Measurements from ENCODE around the gene CTPS2.
A peak's percentile ranks its signal among the peaks of the same experiment; 100 is the strongest.
"Not testable (repeated sequence)": the region's sequence is repeated elsewhere in the genome, so short reads cannot be mapped to it uniquely, and the experiment has no call there.

The CTPS2 gene

DNA sequence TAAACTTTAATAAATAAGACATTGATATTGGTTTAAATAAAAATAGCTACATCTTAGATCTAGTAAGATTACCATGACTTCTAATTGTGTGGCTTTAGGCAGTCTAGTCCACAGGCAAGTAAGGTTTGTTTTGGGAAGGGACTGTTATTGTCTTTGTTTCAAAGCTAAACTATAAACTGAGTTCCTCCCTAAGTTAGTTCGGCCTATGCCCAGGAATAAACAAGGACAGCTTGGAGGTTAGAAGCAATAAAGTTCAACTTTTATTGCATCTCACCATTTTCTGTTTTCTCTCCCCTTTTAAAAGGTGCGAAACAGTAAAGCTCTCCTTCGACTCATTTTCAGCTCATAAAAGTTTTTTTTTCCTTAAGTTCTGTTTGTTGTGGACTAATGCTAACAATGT is 133.0 kb downstream of the CTPS2 start:
- no peaks in the 10 kb centered on the region for H3K36me3 ChIP-seq (ENCODE audit: control insufficient read depth in 2 of 2, insufficient read depth in 2 of 2, low read length in 2 of 2)
- no peak overlapping the region for H3K27ac ChIP-seq (ENCODE audit: low read depth in 2 of 2, low read length in 2 of 2)
- peak overlapping the region in 1 of 2 donors; percentile 5 for H3K4me3 ChIP-seq (ENCODE audit: low read length in 2 of 2)
- no peaks in the 10 kb centered on the region for H3K4me1 ChIP-seq (ENCODE audit: control insufficient read depth in 2 of 2, insufficient read depth in 2 of 2, low read length in 2 of 2)
- H3K9ac ChIP-seq (ENCODE audit: low read depth in 1 of 2, low read length in 2 of 2) = no peak overlapping the region
- peaks cover 0 to 2% of the 10 kb centered on the region in 2 donors for H3K9me3 ChIP-seq (ENCODE audit: control insufficient read depth in 2 of 2, low read length in 2 of 2)
- no peaks in the 10 kb centered on the region for H3K27me3 ChIP-seq (ENCODE audit: control insufficient read depth in 2 of 2, insufficient read depth in 2 of 2, low read length in 2 of 2)

DNA sequence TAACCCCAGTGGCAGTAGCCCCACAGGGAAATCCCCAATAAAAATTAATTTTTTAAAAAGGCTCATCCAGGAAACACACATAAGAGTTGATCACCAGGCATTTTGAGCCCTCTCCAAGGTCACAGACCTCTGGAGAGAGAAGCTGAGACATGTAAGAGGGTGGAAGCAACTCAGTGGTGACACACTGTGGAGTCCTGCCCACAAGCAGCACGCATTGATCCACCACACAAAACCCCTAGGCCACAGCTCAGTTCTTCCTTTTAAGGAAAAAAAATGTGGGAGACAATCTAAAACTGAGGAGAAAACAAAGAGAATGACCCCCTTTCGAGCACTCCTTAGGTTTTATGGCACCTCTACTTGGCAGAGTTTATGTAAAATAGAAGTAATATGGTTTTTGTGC is 134.3 kb downstream of the CTPS2 start:
- Histone ChIP-seq H3K9me3 (ENCODE audit: control insufficient read depth in 2 of 2, low read length in 2 of 2) (peaks cover 0 to 2% of the 10 kb centered on the region in 2 donors), H3K36me3 (ENCODE audit: control insufficient read depth in 2 of 2, insufficient read depth in 2 of 2, low read length in 2 of 2) (no peaks in the 10 kb centered on the region), H3K9ac (ENCODE audit: low read depth in 1 of 2, low read length in 2 of 2) (no peak overlapping the region), H3K27ac (ENCODE audit: low read depth in 2 of 2, low read length in 2 of 2) (no peak overlapping the region), H3K27me3 (ENCODE audit: control insufficient read depth in 2 of 2, insufficient read depth in 2 of 2, low read length in 2 of 2) (no peaks in the 10 kb centered on the region), H3K4me1 (ENCODE audit: control insufficient read depth in 2 of 2, insufficient read depth in 2 of 2, low read length in 2 of 2) (no peaks in the 10 kb centered on the region), H3K4me3 (ENCODE audit: low read length in 2 of 2) (no peak overlapping the region)

DNA sequence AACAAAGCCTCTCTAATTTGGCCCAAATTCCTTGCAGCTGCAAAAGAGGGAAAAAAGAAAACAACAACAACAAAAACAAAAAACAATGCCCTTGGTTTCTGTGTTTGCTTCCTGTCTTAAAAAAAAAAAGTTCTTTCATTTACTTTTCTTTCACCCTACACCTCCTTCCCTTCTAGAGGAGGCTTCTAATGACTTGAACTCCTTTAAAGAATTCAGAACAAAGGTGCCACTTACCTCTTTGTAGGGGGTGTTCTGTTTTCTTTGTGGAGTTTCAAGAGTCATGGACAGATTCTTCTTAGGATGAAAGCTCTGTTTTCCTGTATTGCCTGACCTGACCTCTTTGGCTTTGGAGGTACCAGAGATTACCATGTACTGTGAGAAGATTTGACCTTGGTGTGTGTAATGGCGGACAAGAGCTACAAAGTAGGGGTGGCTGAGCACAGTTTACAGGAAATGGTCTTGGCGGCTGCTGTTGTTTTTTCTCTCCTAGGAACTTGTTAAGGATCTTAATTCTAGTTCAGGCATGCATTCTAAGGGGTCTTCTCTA is 134.9 kb downstream of the CTPS2 start:
- no peaks in the 10 kb centered on the region for H3K4me1 ChIP-seq (ENCODE audit: control insufficient read depth in 2 of 2, insufficient read depth in 2 of 2, low read length in 2 of 2)
- no peak overlapping the region for H3K27ac ChIP-seq (ENCODE audit: low read depth in 2 of 2, low read length in 2 of 2)

DNA sequence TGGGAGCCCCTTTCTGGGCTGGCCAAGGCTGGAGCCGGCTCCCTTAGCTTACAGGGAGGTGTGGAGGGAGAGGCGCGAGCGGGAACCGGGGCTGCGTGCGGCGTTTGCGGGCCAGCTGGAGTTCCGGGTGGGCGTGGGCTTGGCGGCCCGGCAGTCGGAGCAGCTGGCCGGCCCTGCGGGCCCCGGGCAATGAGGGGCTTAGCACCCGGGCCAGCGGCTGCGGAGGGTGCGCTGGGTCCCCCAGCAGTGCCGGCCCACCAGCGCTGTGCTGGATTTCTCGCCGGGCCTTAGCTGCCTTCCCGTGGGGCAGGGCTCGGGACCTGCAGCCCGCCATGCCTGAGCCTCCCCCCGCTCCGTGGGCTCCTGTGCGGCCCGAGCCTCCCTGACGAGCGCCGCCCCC is 137.1 kb downstream of the CTPS2 start:
- H3K27me3 ChIP-seq (ENCODE audit: control insufficient read depth in 2 of 2, insufficient read depth in 2 of 2, low read length in 2 of 2); H3K9me3 ChIP-seq (ENCODE audit: control insufficient read depth in 2 of 2, low read length in 2 of 2); H3K36me3 ChIP-seq (ENCODE audit: control insufficient read depth in 2 of 2, insufficient read depth in 2 of 2, low read length in 2 of 2); H3K4me3 ChIP-seq (ENCODE audit: low read length in 2 of 2); H3K27ac ChIP-seq (ENCODE audit: low read depth in 2 of 2, low read length in 2 of 2); H3K9ac ChIP-seq (ENCODE audit: low read depth in 1 of 2, low read length in 2 of 2); H3K4me1 ChIP-seq (ENCODE audit: control insufficient read depth in 2 of 2, insufficient read depth in 2 of 2, low read length in 2 of 2): not testable (repeated sequence)

More for the DNA sequence above, 134.9 kb downstream of the CTPS2 start:
- no peaks in the 10 kb centered on the region for H3K36me3 ChIP-seq (ENCODE audit: control insufficient read depth in 2 of 2, insufficient read depth in 2 of 2, low read length in 2 of 2)
- H3K9ac ChIP-seq (ENCODE audit: low read depth in 1 of 2, low read length in 2 of 2) = no peak overlapping the region
- no peaks in the 10 kb centered on the region for H3K27me3 ChIP-seq (ENCODE audit: control insufficient read depth in 2 of 2, insufficient read depth in 2 of 2, low read length in 2 of 2)
- peaks cover 0 to 2% of the 10 kb centered on the region in 2 donors for H3K9me3 ChIP-seq (ENCODE audit: control insufficient read depth in 2 of 2, low read length in 2 of 2)
- H3K4me3 ChIP-seq (ENCODE audit: low read length in 2 of 2) = no peak overlapping the region

DNA sequence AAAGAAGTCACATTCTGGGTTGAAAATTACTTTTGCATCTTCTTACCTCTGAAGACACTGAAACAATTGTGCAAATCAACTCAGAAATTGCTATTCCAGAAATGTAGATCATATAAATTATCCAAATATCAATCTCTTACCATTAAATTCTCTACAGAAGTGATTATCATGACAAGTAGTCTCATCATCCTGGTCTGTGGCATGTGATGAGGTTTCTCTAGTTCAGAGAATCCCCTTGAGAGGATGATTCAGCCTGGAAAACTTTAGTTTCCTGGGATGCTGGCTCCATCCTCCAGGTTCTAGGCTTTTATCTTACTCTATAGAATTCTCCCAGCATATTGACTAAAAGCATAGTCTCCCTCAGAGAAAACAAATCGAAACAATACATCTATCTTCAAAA is 138.7 kb downstream of the CTPS2 start:
- Histone ChIP-seq H3K27me3 (ENCODE audit: control insufficient read depth in 2 of 2, insufficient read depth in 2 of 2, low read length in 2 of 2) (peaks cover 0 to 2% of the 10 kb centered on the region in 2 donors), H3K36me3 (ENCODE audit: control insufficient read depth in 2 of 2, insufficient read depth in 2 of 2, low read length in 2 of 2) (no peaks in the 10 kb centered on the region), H3K27ac (ENCODE audit: low read depth in 2 of 2, low read length in 2 of 2) (no peak overlapping the region), H3K4me1 (ENCODE audit: control insufficient read depth in 2 of 2, insufficient read depth in 2 of 2, low read length in 2 of 2) (no peaks in the 10 kb centered on the region), H3K4me3 (ENCODE audit: low read length in 2 of 2) (no peak overlapping the region), H3K9me3 (ENCODE audit: control insufficient read depth in 2 of 2, low read length in 2 of 2) (no peaks in the 10 kb centered on the region), H3K9ac (ENCODE audit: low read depth in 1 of 2, low read length in 2 of 2) (no peak overlapping the region)

DNA sequence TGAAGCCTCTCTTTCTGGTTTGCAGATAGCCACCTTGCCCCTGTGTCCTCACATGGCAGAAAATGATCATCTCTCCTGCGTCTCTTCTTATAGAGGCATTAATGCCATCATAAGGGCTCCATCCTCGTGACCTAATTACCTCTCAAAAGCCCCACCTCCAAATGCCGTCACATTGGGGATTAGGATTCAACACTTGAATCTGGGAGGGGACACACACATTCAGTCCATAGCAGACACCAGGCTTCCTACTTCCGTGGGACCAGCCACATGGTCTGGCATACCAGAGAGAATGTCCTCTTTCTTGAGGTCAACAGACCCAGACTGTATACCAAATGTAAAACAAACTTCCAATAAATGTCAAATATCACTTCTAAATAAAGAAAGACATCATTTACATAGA is 144.8 kb downstream of the CTPS2 start:
- H3K27me3 ChIP-seq (ENCODE audit: control insufficient read depth in 2 of 2, insufficient read depth in 2 of 2, low read length in 2 of 2) = peaks cover 2 to 3% of the 10 kb centered on the region in 2 donors
- no peak overlapping the region for H3K4me3 ChIP-seq (ENCODE audit: low read length in 2 of 2)
- no peaks in the 10 kb centered on the region for H3K4me1 ChIP-seq (ENCODE audit: control insufficient read depth in 2 of 2, insufficient read depth in 2 of 2, low read length in 2 of 2)
- H3K27ac ChIP-seq (ENCODE audit: low read depth in 2 of 2, low read length in 2 of 2) = no peak overlapping the region
- H3K9ac ChIP-seq (ENCODE audit: low read depth in 1 of 2, low read length in 2 of 2) = no peak overlapping the region
- H3K36me3 ChIP-seq (ENCODE audit: control insufficient read depth in 2 of 2, insufficient read depth in 2 of 2, low read length in 2 of 2) = no peaks in the 10 kb centered on the region
- no peaks in the 10 kb centered on the region for H3K9me3 ChIP-seq (ENCODE audit: control insufficient read depth in 2 of 2, low read length in 2 of 2)

DNA sequence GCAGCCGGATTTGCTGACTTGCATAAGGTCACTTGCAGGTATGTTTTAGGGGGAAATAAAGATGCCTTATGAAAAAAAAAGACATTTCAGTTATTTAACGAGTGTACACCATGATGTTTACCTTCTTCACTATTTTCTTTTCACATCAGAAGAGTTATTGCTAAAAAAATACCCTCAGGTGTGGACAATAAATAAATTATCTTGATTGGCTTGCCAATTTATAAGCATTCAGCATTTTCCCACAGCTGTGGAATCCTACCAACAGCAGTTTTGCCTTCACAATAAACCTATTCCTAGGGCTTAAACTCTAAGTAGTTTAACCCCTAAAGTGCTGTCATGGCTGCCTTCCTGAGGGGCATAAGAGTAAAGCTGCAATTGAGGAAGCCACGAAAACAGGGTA is 145.9 kb downstream of the CTPS2 start:
- Histone ChIP-seq H3K9ac (ENCODE audit: low read depth in 1 of 2, low read length in 2 of 2) (no peak overlapping the region), H3K4me1 (ENCODE audit: control insufficient read depth in 2 of 2, insufficient read depth in 2 of 2, low read length in 2 of 2) (no peaks in the 10 kb centered on the region), H3K36me3 (ENCODE audit: control insufficient read depth in 2 of 2, insufficient read depth in 2 of 2, low read length in 2 of 2) (no peaks in the 10 kb centered on the region), H3K9me3 (ENCODE audit: control insufficient read depth in 2 of 2, low read length in 2 of 2) (no peaks in the 10 kb centered on the region), H3K27me3 (ENCODE audit: control insufficient read depth in 2 of 2, insufficient read depth in 2 of 2, low read length in 2 of 2) (peaks cover 2 to 3% of the 10 kb centered on the region in 2 donors), H3K4me3 (ENCODE audit: low read length in 2 of 2) (no peak overlapping the region), H3K27ac (ENCODE audit: low read depth in 2 of 2, low read length in 2 of 2) (no peak overlapping the region)

DNA sequence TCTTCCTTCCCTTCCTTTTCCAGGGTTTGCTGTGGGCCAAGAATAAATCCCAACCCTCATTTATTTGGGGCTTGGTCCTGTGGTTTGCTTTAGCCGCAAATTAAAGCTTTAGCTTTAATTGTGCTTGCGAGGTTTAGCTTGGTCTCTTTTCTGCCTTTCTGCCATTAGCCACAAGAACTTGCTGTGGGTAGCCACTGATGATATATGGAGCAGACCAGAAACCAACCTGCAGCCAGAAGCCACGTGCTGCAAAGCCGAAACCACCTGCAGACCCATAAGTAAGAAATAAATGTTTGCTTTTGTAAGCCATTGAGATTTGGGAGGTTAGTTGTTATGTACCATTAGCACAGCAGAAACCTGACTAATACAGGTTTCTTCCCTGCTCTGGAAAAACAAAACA is 152.3 kb downstream of the CTPS2 start:
- Histone ChIP-seq H3K27me3 (ENCODE audit: control insufficient read depth in 2 of 2, insufficient read depth in 2 of 2, low read length in 2 of 2) (peaks cover 0 to 8% of the 10 kb centered on the region in 2 donors), H3K9ac (ENCODE audit: low read depth in 1 of 2, low read length in 2 of 2) (no peak overlapping the region), H3K36me3 (ENCODE audit: control insufficient read depth in 2 of 2, insufficient read depth in 2 of 2, low read length in 2 of 2) (no peaks in the 10 kb centered on the region), H3K9me3 (ENCODE audit: control insufficient read depth in 2 of 2, low read length in 2 of 2) (no peaks in the 10 kb centered on the region), H3K27ac (ENCODE audit: low read depth in 2 of 2, low read length in 2 of 2) (no peak overlapping the region), H3K4me1 (ENCODE audit: control insufficient read depth in 2 of 2, insufficient read depth in 2 of 2, low read length in 2 of 2) (no peaks in the 10 kb centered on the region), H3K4me3 (ENCODE audit: low read length in 2 of 2) (no peak overlapping the region)

DNA sequence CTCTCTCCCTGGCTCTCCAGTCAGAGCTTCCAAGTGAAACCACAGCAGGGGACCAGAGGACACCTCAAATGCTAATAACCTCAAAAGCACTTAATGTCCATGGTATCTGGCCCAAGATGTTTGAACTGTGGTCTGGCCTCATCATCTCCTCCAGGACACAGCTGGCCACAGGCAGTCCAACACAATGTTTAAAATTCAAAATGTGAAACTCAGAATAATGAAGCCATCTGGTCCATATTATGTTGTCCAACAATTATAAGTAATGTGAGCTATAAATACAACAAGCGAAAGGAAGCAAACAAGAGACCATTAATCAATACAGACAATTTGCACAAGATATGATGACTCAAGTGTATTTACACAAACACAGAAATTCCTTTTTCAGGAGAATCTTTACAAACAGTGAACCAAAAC is 153.3 kb downstream of the CTPS2 start:
- no peak overlapping the region for H3K9ac ChIP-seq (ENCODE audit: low read depth in 1 of 2, low read length in 2 of 2)
- no peaks in the 10 kb centered on the region for H3K9me3 ChIP-seq (ENCODE audit: control insufficient read depth in 2 of 2, low read length in 2 of 2)
- peaks cover 0 to 6% of the 10 kb centered on the region in 2 donors for H3K27me3 ChIP-seq (ENCODE audit: control insufficient read depth in 2 of 2, insufficient read depth in 2 of 2, low read length in 2 of 2)
- H3K4me3 ChIP-seq (ENCODE audit: low read length in 2 of 2) = no peak overlapping the region
- no peaks in the 10 kb centered on the region for H3K36me3 ChIP-seq (ENCODE audit: control insufficient read depth in 2 of 2, insufficient read depth in 2 of 2, low read length in 2 of 2)
- no peak overlapping the region for H3K27ac ChIP-seq (ENCODE audit: low read depth in 2 of 2, low read length in 2 of 2)
- no peaks in the 10 kb centered on the region for H3K4me1 ChIP-seq (ENCODE audit: control insufficient read depth in 2 of 2, insufficient read depth in 2 of 2, low read length in 2 of 2)

DNA sequence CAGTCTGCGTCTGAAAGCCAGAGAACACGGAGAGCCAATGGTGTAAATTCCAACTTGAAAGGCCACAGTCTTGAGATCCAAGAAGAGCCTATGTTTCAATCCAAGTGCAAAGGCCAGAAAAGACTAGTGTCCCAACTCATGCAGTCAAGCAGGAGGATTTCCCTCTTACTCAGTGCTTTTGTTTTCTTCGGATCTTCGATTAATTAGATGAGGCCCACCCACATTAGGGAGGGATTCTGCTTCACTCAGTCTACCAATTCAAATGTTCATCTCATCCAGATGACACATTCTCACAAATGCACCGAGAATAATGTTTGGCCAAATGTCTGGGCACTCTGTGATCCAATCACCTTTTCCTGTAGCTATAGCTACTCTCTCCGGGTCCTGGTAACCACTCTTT is 154.0 kb downstream of the CTPS2 start:
- H3K27ac ChIP-seq (ENCODE audit: low read depth in 2 of 2, low read length in 2 of 2) = no peak overlapping the region
- H3K4me1 ChIP-seq (ENCODE audit: control insufficient read depth in 2 of 2, insufficient read depth in 2 of 2, low read length in 2 of 2) = no peaks in the 10 kb centered on the region
- no peaks in the 10 kb centered on the region for H3K36me3 ChIP-seq (ENCODE audit: control insufficient read depth in 2 of 2, insufficient read depth in 2 of 2, low read length in 2 of 2)
- no peaks in the 10 kb centered on the region for H3K9me3 ChIP-seq (ENCODE audit: control insufficient read depth in 2 of 2, low read length in 2 of 2)
- no peak overlapping the region for H3K4me3 ChIP-seq (ENCODE audit: low read length in 2 of 2)
- no peak overlapping the region for H3K9ac ChIP-seq (ENCODE audit: low read depth in 1 of 2, low read length in 2 of 2)
- peaks cover 0 to 6% of the 10 kb centered on the region in 2 donors for H3K27me3 ChIP-seq (ENCODE audit: control insufficient read depth in 2 of 2, insufficient read depth in 2 of 2, low read length in 2 of 2)

DNA sequence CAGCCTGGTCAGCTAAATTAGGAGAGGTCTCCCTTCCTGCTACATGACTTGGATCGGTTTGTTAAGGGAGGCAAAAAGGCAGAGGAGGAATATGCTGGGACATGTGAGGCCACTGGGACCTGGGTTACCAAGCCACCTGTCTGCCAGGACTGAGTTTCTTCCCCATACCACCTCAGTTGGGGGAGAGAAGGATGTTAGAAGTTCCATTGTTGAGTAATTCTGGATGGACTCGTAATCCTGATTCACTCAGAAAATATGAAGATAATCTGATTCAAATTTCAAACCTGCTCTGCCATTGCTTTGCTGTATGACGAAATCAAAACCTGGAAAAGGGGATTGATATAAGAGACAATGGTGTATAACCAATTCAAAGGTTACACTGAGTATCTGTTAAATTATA is 159.9 kb downstream of the CTPS2 start:
- no peak overlapping the region for H3K9ac ChIP-seq (ENCODE audit: low read depth in 1 of 2, low read length in 2 of 2)

More for the DNA sequence above, 159.9 kb downstream of the CTPS2 start:
- H3K36me3 ChIP-seq (ENCODE audit: control insufficient read depth in 2 of 2, insufficient read depth in 2 of 2, low read length in 2 of 2) = no peaks in the 10 kb centered on the region
- H3K27me3 ChIP-seq (ENCODE audit: control insufficient read depth in 2 of 2, insufficient read depth in 2 of 2, low read length in 2 of 2) = peaks cover 2 to 6% of the 10 kb centered on the region in 2 donors
- H3K4me3 ChIP-seq (ENCODE audit: low read length in 2 of 2) = no peak overlapping the region
- no peaks in the 10 kb centered on the region for H3K9me3 ChIP-seq (ENCODE audit: control insufficient read depth in 2 of 2, low read length in 2 of 2)
- no peaks in the 10 kb centered on the region for H3K4me1 ChIP-seq (ENCODE audit: control insufficient read depth in 2 of 2, insufficient read depth in 2 of 2, low read length in 2 of 2)
- no peak overlapping the region for H3K27ac ChIP-seq (ENCODE audit: low read depth in 2 of 2, low read length in 2 of 2)
